Ovary (tissue), 9 donors: Measurements from ENCODE around the gene CENPP. TPM values are rescaled to one million over a fixed set of nuclear protein-coding genes. Genes with fewer than 3 reads are reported as not detected.

Experiments
- DNase-seq, 5 donors: peaks; one replicate each; pipeline ENCODE4 v3.0.0-alpha.2; 2019 to 2020
- H3K27ac ChIP-seq, 2 donors: fragments of 200-600 bp; one replicate each; pipeline versions ENCODE4 v1.5.1 to v1.8.0; 2019 to 2022
- H3K27me3 ChIP-seq: fragments of 200-600 bp; one replicate; pipeline ENCODE4 v1.8.0; 2022
- H3K36me3 ChIP-seq: fragments of 200-600 bp; sonication (generic); one replicate; pipeline ENCODE4 v1.5.1; 2019
- H3K4me1 ChIP-seq: one replicate; pipeline ENCODE4 v1.8.1; 2013; ENCODE audit warnings: mild to moderate bottlenecking, moderate library complexity; ENCODE audit not compliant: insufficient read depth
- H3K4me3 ChIP-seq: fragments of 200-600 bp; sonication (generic); one replicate; pipeline ENCODE4 v1.5.1; 2017
- H3K9me3 ChIP-seq, 2 donors: fragments of 200-600 bp in 1 of 2; sonication (generic) in 1 of 2; one replicate each; pipeline versions ENCODE4 v1.5.1 to v1.8.1; 2013 to 2019; ENCODE audit warnings: mild to moderate bottlenecking in 1 of 2, moderate library complexity in 1 of 2
- CTCF ChIP-seq, 3 donors: fragments of 450-650 bp in 2 of 3; fragments of 200-600 bp in 1 of 3; IDR thresholded peaks; one replicate each; pipeline versions ENCODE4 v1.5.1 to v1.8.0; 2016 to 2022; ENCODE audit warnings: antibody characterized with exemption in 3 of 3, mild to moderate bottlenecking in 1 of 3
- EP300 ChIP-seq: sonication (generic); formaldehyde crosslinking; IDR thresholded peaks from one replicate; pipeline ENCODE4 v1.6.1; 2017; ENCODE audit warnings: antibody characterized with exemption
- POLR2A ChIP-seq: fragments of 450-650 bp; IDR thresholded peaks from one replicate; pipeline ENCODE4 v1.6.1; 2017; ENCODE audit warnings: antibody characterized with exemption, mild to moderate bottlenecking, moderate library complexity
- WGBS, 3 donors: extraction: QIAGEN DNeasy Blood & Tissue Kit in 1 of 3; methylation state at CpG; one replicate each; pipeline versions ENCODE4 v1.1.5 to v1.1.7; 2013 to 2017; 5-methylcytosine and 5-hydroxymethylcytosine counted together
- intact Hi-C, 4 donors: fragments of 100-400 bp; cut with DNase I; formaldehyde crosslinking; loops; one replicate each; pipeline versions ENCODE4 v1.11.0 to v1.15.1; 2022 to 2023
- polyA plus RNA-seq, 2 donors: library from polyadenylated mRNA; stranded (reverse); fragments of 200-250 nt in 1 of 2; fragments of 350-450 nt in 1 of 2; fragmentation: Illumina TruSeq in 1 of 2; extraction: RNeasy Lipid Tissue Mini Kit (QIAGEN cat#74804) in 1 of 2; gene quantifications; one replicate each; pipeline ENCODE4 v1.2.3, GENCODE V29; 2013 to 2014
- total RNA-seq, 7 donors: library from RNA; depleted of rRNA in 2 of 7; stranded (reverse); fragments of >200 nt in 2 of 7; fragmentation: NEBNext Ultra II Directional in 3 of 7; extraction: Animal tissue kit (Norgen Biotek cat#: 25700) in 3 of 7; gene quantifications; one replicate each; pipeline versions ENCODE4 v1.1.0 to v1.2.4, GENCODE V29; 2016 to 2023
- donor health status: DM: no; HTN: no; CAD: no; lungs with moderate emphysema.
- donor health status: DM: no; HTN: no; CAD: no.
- donor health status: Bipolar disorder and iron deficiency.
- donor health status: DM: yes; HTN: yes; CAD: no.
- donor health status: DM: no; HTN: no; CAD: no.
- donor health status: DM: yes; HTN: yes; CAD: no.

The CENPP gene
- total and polyA plus RNA-seq, 9 donors: 1.4 to 9.5 (median 5.8) TPM

GRCh38 chr9:92598382-92598781 is 272.6 kb downstream of the CENPP start:
- Histone ChIP-seq H3K27ac (no peak overlapping the region), H3K4me3 (no peak overlapping the region), H3K4me1 (peaks cover 12% of the 10 kb centered on the region), H3K36me3 (no peaks in the 10 kb centered on the region), H3K27me3 (no peaks in the 10 kb centered on the region), H3K9me3 (no peaks in the 10 kb centered on the region)
- DNase-seq: no peak
- intact Hi-C loops: loop anchor here in 1 of 4 donors (10.0 kb wide), 1 partner anchor 64 kb away; the partner anchor contains the start of gene ECM2
- 74 to 85% (median 83%) methylated on average over 2 of the region's 2 CpGs for WGBS, 3 donors
- no peak for TF ChIP-seq EP300

- intact Hi-C loops: loop anchor here in 1 of 4 donors (10.0 kb wide), 1 partner anchor 65 kb away; the partner anchor contains the start of gene ECM2
Measured at GRCh38 chr9:92599938-92600461, 274.2 kb downstream of the CENPP start.

GRCh38 chr9:92600462-92601261 is 274.9 kb downstream of the CENPP start:
- 34 to 42% (median 42%) methylated on average over 12 of the region's 12 CpGs for WGBS, 3 donors
- Histone ChIP-seq H3K9me3 (no peaks in the 10 kb centered on the region), H3K4me1 (peaks cover 12% of the 10 kb centered on the region), H3K27ac (peak overlapping the region in 1 of 2 donors; percentile 0), H3K27me3 (no peaks in the 10 kb centered on the region), H3K36me3 (no peaks in the 10 kb centered on the region), H3K4me3 (no peak overlapping the region)
- TF ChIP-seq POLR2A (no peak), EP300 (no peak), CTCF (IDR thresholded peaks at IDR 0.05) (no peak)
- no peak for DNase-seq
- intact Hi-C loops: no loop called here

More at GRCh38 chr9:92599938-92600461, 274.2 kb downstream of the CENPP start:
- Histone ChIP-seq H3K27me3 (no peaks in the 10 kb centered on the region), H3K4me1 (peaks cover 12% of the 10 kb centered on the region), H3K36me3 (no peaks in the 10 kb centered on the region), H3K27ac (no peak overlapping the region), H3K9me3 (no peaks in the 10 kb centered on the region), H3K4me3 (no peak overlapping the region)
- WGBS, 3 donors: 63 to 79% (median 70%) methylated on average over 4 of the region's 4 CpGs
- no peak for DNase-seq
- TF ChIP-seq CTCF (IDR thresholded peaks at IDR 0.05): no peak
- no peak for TF ChIP-seq POLR2A
- no peak for TF ChIP-seq EP300

- H3K4me3 ChIP-seq: no peak overlapping the region
- 78 to 89% (median 81%) methylated on average over 12 of the region's 12 CpGs for WGBS, 3 donors
Measured at GRCh38 chr9:92601451-92601850, 275.7 kb downstream of the CENPP start.

More at GRCh38 chr9:92601451-92601850, 275.7 kb downstream of the CENPP start:
- Histone ChIP-seq H3K27me3 (no peaks in the 10 kb centered on the region), H3K27ac (peak overlapping the region; percentile 0 to 60), H3K9me3 (no peaks in the 10 kb centered on the region), H3K36me3 (no peaks in the 10 kb centered on the region), H3K4me1 (peaks cover 12% of the 10 kb centered on the region)
- intact Hi-C loops: no loop called here
- no peak for DNase-seq
- TF ChIP-seq CTCF (IDR thresholded peaks at IDR 0.05): no peak
